GM18526 (cell line): Measurements from ENCODE around the gene RPTN.

Source experiments
- POLR2A ChIP-seq: IDR thresholded peaks from 3 replicates; pipeline ENCODE4 v1.6.1; 2011; ENCODE audit not compliant: insufficient read length; ENCODE audit errors: extremely low read depth

The RPTN gene

DNA sequence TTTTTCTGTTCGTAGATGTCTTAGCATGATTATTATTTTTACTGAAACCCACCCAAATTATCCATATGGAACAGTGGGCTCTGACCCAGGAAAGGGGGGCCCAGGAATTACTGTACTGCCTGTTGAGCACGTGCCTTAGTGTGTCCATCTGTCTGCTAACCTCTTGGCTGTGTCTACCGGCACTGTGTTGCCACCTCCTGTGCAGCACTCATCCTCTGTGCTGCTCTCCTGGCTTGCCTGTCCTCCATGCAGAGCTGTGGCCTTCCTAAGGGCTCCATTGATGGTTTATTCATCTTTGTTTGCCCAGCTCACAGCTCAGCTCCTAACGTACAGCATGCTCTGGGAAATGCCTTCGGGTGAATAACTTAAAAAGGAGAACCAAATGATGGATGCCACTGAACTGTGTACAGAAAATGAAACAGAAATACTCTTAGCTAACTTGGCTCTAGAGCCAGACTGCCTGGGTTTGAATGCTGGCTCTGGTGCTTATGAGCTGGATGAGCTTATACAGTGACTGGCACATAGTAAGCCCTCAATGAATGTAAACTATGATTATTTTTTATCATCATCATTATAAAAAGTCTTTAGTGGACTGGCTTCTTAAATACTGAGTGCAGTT, 11.4 kb upstream of the RPTN start:
- TF ChIP-seq POLR2A = no peak

DNA sequence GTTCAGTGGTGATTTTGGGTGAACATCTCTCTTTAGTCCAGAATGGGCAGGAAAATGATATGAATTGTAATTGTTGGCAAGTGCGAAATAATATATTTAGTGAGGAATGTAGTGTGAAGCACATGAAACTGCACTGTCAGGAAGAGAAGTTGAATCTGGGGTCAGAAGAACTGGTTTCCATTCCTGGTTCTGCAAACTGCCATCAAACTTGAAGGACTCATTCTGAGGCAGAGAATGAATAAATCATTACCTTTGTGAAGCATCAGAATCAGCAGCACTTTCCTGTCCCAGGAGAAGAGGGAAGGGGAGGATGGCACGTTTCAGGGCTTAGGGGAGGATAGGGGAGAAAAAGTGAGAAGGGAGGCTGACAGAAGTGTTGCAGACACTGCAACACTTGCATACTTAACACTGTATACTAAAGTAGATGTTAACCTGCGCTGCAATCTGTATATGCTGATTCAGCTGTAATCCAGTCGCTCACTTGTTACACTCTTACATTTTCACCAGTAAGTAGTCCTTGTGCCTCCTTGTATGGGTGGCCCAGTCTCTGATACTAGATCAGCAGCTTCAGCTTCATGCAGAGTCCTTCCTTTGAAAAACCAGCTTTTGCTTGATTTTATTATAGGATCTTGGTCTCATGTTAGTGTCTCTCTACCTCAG, 10.5 kb upstream of the RPTN start:
- TF ChIP-seq POLR2A = no peak

DNA sequence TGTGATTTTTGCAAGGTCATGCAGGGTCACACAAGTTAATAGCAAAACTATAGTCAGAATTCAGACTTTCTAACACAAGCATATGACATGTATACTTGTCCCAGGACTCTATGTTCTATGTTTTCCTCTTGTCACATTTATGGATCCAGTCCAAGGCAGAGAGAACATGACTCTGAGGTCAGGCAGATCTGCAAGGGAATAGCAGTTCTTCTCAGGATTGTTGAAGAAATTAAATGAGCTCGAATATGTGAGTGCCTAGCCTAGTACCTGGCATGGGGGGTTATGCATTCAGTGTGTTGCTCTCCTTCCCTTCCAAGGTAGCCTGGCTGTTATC, 9.5 kb upstream of the RPTN start:
- no peak for TF ChIP-seq POLR2A

DNA sequence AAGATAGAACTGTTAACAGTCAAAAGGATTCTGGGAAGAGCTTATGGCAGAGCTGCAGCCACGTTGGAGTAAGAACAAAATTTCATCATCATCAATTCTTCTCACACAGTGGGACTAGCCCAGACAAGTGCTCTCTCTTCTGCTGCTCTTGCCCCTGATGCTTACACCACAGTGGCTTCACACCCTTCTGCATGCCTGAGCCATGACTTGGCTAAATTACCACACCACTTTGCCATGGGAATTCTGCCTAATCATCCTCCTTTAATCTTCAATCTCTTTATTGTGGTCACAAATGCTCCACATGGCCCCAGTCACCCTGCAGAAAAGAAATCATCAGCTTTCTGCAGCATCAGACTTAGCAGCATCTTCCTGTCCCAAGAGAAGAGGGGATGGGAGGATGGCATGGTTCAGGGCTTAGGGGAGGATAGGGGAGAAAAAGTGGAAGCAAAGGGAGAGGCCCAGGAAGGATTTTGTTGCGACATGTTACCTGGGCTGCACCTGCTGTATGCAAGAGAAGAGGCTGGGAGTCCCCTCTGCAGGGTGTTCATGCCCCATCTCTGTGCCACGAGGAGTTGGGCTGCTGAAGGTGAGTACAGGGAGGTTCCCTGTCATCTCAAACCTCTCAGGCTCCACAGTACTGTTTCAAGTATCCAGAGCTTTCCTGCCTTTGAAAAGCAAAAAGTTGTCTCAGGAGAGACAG, 9.0 kb upstream of the RPTN start:
- no peak for TF ChIP-seq POLR2A

DNA sequence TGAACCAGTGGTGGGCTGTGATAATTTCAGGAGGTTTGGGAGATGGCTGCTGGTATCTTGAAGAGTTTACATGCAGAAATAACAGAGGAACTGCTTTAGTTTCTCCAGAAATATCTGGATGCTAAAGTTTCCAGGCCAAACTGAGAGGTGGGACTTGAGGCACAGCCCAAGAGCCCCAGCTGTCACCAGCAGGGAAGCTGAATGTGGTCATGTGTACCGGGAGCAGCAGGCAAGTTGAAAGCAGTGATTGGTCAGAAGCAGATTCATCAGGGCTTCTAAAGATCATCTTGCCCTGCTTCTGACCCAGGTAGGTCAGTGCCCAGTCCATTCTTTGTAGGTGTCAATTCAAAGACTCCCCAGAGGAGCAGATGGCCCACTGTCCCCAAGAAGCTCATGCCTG, 7.9 kb upstream of the RPTN start:
- TF ChIP-seq POLR2A = no peak

DNA sequence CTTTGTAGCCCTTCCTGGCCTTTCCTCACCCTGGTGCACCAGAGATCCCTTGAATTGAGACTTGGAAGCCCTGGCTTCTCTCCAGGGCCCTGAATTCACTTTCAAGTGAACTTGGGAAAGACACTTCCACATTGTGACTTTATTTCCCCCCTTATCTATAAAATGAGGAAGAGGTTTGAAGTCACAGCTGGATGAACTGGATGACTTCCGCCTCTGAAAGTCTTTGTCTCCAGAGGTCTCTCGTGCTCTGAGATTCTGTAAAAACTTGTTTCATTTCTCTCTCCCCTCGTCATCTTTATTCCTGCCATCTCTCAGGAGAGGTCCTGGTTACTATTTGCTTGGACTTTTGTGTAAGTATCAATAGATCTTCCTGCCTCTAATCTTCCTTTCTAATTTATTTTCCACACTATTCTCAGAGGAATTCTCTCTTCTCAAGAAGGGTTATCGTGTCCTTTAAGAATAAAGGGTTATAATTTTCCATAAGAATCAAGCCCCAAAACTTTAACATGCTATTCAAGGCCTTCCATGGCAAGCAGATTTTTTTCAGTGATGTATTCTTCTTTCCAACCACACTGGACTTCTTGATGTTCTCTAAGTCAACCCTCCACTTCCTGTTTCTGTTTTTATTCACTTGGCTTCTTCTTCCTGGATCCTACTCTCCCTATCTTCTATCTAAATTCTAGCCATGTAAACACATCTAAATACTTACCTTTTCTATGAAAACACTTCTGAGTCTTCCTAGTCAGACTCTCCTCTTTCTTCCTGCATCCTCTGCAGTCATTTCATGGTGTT, 6.5 kb upstream of the RPTN start:
- TF ChIP-seq POLR2A = no peak

DNA sequence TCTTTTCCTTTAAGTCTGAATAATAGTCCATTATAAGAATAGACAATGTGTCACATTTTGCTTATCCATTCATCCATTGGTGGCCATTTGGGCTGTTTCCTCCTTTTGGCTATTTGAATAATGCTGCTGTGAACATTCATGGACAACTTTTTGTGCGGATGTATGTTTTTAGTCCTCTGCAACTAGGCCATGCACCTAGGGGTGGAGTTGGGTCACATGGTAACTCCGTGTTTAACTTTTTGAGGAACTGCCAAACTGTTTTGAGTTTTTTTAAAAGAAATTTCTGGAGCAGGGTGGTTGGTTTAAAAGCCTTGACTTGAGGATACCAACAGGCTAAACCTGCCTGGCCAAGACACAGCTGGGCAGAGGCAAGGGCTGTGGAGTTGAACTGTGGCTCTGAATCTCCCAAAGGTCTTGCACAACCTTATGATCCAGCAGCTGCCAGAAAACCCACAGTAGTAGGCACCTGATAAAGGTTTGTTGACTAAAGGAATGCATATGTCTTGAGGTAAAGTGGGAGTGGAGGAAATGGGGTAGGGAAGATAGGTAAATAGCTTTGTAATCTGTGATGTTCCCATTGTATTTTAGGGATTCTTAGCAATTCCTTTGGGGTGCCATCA, 5.6 kb upstream of the RPTN start:
- TF ChIP-seq POLR2A = no peak

DNA sequence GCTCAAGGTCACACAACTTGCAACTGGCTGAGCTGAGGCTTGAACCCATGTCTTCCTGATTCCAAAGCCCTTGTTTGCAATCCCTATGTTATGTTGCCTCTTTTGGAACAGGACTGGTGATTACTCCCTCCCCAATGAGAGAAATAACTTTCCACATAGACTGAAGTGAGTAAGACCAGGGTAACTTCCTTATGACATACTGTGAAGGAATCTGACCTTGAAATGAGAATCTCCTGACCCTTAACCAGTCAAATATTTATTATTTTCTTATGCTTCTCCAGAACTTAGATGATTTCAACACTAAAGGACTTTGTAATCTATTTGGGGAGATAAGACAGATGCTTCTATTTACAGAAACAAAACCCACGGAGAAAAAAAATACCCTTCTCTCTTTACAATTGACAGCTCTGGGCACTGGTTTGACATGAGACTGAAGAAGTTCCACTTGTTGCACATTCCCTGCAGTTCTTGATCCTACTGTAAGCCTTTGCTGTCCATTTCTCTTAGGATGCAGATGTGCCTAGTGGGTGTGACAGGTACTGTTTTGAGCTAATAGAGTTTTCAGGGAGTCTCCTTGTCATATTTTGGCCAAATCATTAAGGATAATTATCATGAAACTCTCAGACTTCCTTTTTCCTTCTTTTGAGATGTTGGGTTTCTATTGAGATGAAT, 3.9 kb upstream of the RPTN start:
- no peak for TF ChIP-seq POLR2A

DNA sequence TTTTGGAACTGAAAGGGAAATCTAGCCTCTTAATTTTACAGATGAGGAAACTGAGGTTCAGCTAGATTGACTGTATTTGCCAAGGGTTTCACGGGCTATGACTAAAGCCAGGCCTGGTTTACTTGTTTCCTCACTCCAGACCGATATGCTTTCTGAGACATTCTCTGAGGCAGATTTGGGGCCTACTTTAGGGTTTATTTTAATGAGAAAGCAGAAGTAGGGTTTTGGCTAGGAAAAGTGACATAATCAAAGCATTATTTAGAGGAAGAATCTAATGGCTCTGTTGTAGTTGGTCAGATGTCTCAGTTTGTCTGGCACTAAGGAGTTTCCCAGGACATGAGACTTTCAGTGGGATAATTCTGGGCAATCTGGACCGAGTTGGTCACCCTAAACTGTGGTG, 1.5 kb upstream of the RPTN start:
- TF ChIP-seq POLR2A = no peak

DNA sequence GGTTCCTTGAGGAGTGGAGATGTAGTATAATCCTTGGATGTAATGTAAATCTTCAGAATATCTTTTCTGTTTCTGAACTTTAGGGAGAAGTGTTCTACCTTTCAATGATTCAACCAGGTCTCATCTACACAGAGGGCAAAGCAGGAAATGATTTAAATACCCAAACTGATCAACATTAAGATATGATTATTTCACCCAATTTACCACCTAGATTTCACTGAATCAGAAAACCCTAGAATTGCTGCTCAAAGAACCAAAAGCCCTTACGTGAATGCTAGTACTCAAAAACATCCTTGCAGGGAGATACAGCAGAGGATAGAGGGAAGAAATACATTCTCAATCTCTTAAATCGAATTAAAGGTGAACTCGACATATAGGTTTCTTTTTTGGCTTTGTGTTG, 5.0 kb downstream of the RPTN start:
- no peak for TF ChIP-seq POLR2A

DNA sequence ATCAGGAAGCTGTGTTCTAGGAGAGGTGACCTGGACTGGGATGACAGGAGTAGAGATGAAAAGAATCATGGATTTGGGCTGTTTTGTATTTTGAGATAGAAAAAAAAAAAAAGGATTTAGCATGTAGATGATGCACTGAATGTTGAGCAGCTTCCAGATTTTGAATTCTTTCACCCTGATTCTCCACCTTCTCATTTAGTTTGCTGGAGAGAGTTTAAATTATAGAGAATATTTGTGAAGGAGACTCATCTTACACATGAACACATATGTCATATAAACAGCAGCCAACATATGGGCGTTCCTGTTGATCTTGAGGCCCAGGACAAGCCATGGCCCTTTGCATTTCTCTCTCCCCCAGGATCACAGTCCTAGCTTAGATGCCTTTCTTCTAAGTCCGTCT, 7.4 kb downstream of the RPTN start:
- TF ChIP-seq POLR2A = no peak

DNA sequence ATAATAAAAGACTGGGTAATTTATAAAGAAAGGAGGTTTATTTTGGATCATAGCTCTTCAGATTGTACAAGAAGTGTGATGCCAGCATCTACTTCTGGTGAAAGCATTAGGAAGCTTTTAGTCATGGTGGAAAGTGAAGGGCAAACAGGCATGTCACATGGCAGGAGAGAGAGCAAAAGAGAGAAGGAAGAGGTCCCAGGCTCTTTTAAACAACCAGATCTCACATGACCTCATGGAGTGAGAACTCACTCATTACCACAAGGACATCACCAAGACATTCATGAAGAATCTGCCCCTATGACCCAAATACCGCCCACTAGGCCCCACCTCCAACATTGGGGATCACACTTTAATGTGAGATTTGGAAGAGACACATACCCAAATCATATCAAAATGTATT, 10.0 kb downstream of the RPTN start:
- TF ChIP-seq POLR2A = no peak

DNA sequence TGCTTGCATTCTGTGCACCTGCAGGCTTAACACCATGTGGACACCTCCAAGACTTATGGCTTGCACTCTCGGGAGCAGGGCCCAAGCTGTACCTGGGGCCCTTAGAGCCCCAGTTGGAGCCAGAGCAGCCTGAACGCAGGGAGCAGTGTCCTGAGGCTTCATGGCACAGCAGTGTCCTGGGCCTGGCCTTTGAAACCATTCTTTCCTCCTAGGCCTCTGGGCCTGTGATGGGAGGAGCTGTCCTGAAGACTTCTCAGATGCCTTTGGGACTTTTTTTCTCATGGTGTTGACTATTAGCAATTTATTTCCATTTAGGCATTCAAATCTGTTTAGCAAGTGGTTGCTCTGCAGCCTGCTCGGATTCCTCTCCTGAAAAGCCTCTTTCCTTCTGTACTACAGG, 11.0 kb downstream of the RPTN start:
- TF ChIP-seq POLR2A = no peak

DNA sequence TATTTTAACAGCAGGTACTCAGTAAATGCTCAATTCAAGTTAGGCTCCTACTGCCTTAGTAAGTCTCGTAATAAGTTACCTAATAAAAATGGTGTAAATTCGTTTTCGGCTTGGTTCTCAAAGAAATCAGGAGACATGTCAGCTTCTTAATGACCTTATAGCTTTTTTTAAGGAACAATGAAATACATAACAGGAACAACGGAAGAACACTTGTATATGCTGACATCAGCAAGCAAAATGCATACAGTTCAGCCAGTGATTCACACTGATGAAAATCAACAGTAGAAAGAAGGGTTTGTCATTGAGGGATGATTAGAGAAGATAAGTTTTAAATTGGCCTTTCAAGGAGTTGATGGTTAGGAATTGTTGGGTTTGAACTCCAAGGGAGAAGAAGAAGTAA, 13.3 kb downstream of the RPTN start:
- no peak for TF ChIP-seq POLR2A
